Keratinocyte (primary cell): Measurements from ENCODE around the gene SLC16A13.

Source experiments
- CTCF ChIP-seq, 3 experiments: IDR thresholded peaks in 1 of 3; conservative IDR thresholded peaks in 1 of 3; optimal IDR thresholded peaks in 1 of 3; 2 replicates in 2 of 3; 3 replicates in 1 of 3; pipeline versions ENCODE3 to v1.5.1; 2011; ENCODE audit warnings: low read length in 3 of 3, mild to moderate bottlenecking in 3 of 3, moderate library complexity in 2 of 3, control low read depth in 1 of 3, inconsistent platforms in 1 of 3; ENCODE audit not compliant: insufficient read depth in 2 of 3; ENCODE audit errors: extremely low read depth in 1 of 3
- EZH2 ChIP-seq: IDR thresholded peaks from one replicate; pipeline ENCODE4 v1.6.1; 2012; ENCODE audit warnings: inconsistent platforms, mild to moderate bottlenecking, low read length, moderate library complexity

GRCh38 chr17:7034955-7035590, 742 bp upstream of the SLC16A13 start:
- TF ChIP-seq CTCF (optimal IDR thresholded peaks at IDR 0.05 in 1 of 3, IDR thresholded peaks at IDR 0.05 in 1 of 3, conservative IDR thresholded peaks at IDR 0.05 in 1 of 3; ENCODE audit: extremely low read depth in 1 of 3, insufficient read depth in 2 of 3, low read length in 3 of 3) (no peak), EZH2 (no peak)
